Mucosa of descending colon (tissue), 3 donors: ENCODE data around the gene PPP4R3A. TPM values are rescaled to one million over a fixed set of nuclear protein-coding genes. Genes with fewer than 3 reads are reported as not detected.

ENCODE experiments used
- ATAC-seq: fragments of 200-7000 bp; cut with Tn5 transposase; one replicate; pipeline ENCODE4 v1.9.1; 2020; ENCODE audit warnings: mild to moderate bottlenecking, moderate library complexity
- DNase-seq, 3 donors: peaks; one replicate each; pipeline ENCODE4 v3.0.0-alpha.2; 2020
- H3K36me3 ChIP-seq: fragments of 200-600 bp; one replicate; pipeline ENCODE4 v1.8.0; 2021; ENCODE audit warnings: low read depth, mild to moderate bottlenecking
- H3K4me1 ChIP-seq: fragments of 200-600 bp; one replicate; pipeline ENCODE4 v1.8.0; 2021; ENCODE audit warnings: low read depth, mild to moderate bottlenecking
- H3K4me3 ChIP-seq: fragments of 200-600 bp; one replicate; pipeline ENCODE4 v1.8.0; 2021; ENCODE audit warnings: mild to moderate bottlenecking
- H3K9me3 ChIP-seq: fragments of 200-600 bp; one replicate; pipeline ENCODE4 v1.8.0; 2021; ENCODE audit warnings: mild to moderate bottlenecking
- CTCF ChIP-seq: fragments of 200-600 bp; IDR thresholded peaks from one replicate; pipeline ENCODE4 v1.8.0; 2022; ENCODE audit warnings: antibody characterized with exemption, mild to moderate bottlenecking
- intact Hi-C, 2 donors: fragments of 100-400 bp; cut with DNase I in 1 of 2; cut with micrococcal nuclease in 1 of 2; formaldehyde crosslinking; loops; one replicate each; pipeline versions ENCODE4 v1.11.0 to v1.11.1; 2022; cut with DNase I, micrococcal nuclease
- total RNA-seq, 3 donors: library from RNA; stranded (reverse); fragmentation: NEBNext Ultra II Directional in 2 of 3; extraction: Animal tissue kit (Norgen Biotek cat#: 25700) in 2 of 3; gene quantifications; one replicate each; pipeline versions ENCODE4 v1.2.1 to v1.2.4, GENCODE V29; 2021 to 2023
- donor health status: DM: no; HTN: no; CAD: no; lungs with moderate emphysema.
- donor health status: DM: no; HTN: no; CAD: no.
- donor health status: DM: no; HTN: yes; CAD: no.

PPP4R3A gene
- total RNA-seq, 3 donors from 2014 or later = 85.6 to 116 (median 115) TPM

DNA sequence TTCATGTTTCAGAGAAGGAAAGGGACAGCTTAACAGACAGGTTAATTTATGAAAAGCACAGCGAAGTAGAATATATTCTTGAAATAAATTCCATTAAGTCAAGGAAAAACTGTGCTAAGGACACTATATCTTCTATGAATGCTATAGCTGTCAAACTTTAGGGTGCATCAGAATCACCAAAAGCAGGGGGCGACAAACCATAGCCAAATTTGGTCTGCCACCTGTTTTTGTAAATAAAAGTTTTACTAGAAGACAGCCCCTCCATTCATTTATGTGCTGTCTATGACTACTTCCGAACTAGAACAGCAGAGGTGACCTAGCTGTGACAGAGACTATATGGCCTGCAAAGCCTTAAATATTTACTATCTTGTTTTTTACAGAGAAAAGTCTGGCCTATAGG is 25.9 kb downstream of the PPP4R3A start:
- TF ChIP-seq CTCF = no peak

DNA sequence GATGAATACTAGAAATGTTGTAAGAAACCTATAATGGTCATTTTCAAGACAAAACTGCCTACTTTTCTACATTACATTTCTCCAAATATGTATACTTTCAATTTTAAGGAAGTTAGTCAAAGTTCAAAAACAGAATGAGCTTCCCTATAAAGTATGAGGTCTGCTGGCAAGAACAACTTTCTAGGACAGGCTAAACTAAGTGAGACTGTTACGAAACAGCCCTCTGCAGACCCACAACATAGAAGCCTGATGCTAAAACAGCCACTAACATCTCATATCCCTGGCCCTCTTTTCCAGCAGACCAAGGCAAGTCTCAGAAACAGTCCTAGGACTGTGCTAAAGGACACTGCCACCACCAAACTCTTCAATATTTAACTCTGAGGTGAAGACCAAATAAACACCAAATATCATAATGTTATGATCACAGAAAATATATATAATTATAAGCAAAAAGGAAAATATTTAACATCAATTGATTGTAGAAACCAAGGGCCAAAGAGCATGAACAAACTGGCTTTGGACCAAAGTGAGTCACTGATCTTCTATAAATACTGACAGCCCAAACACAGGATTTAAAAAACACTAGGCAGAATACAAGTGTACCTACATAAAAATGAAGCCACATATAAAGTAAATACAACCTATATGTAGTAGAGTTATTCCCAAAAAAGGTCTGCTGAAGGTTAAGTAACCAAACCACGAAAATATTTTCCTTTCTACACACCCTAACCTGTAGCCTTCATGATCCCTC is 27.7 kb downstream of the PPP4R3A start:
- Histone ChIP-seq H3K36me3 (peaks cover 14% of the 10 kb centered on the region), H3K4me1 (no peaks in the 10 kb centered on the region), H3K9me3 (no peaks in the 10 kb centered on the region), H3K4me3 (no peak overlapping the region)
- TF ChIP-seq CTCF = no peak
- DNase-seq (no peak), ATAC-seq (no peak)
- intact Hi-C loops = no loop called here

More for the DNA sequence above, 25.9 kb downstream of the PPP4R3A start:
- intact Hi-C loops = no loop called here
- Histone ChIP-seq H3K36me3 (peaks cover 14% of the 10 kb centered on the region), H3K9me3 (no peaks in the 10 kb centered on the region), H3K4me3 (no peak overlapping the region), H3K4me1 (no peaks in the 10 kb centered on the region)
- DNase-seq (no peak), ATAC-seq (no peak)

DNA sequence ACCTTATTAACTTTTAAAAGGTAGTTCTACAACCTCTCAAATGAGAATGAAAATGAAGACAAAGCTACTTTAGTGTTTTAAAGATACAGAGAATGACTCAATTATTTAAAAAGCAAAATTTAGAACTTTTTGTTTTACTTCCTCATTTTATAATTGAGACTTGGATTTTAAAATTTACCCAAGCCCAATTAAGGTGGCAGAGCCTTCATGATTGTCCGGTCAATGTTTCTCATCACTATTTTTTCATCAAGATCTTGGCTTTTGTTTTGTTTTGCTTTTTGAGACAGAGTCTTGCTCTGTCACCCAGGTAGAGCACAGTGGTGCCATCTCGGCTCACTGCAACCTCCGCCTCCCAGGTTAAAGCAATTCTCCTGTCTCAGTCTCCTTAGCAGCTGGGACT is 32.7 kb downstream of the PPP4R3A start:
- H3K9me3 ChIP-seq = no peaks in the 10 kb centered on the region
- no peak for ATAC-seq
- no peak overlapping the region for H3K4me3 ChIP-seq
- no peak for TF ChIP-seq CTCF
- intact Hi-C loops = no loop called here
- DNase-seq = no peak
- no peaks in the 10 kb centered on the region for H3K4me1 ChIP-seq
- H3K36me3 ChIP-seq = peaks cover 14% of the 10 kb centered on the region

DNA sequence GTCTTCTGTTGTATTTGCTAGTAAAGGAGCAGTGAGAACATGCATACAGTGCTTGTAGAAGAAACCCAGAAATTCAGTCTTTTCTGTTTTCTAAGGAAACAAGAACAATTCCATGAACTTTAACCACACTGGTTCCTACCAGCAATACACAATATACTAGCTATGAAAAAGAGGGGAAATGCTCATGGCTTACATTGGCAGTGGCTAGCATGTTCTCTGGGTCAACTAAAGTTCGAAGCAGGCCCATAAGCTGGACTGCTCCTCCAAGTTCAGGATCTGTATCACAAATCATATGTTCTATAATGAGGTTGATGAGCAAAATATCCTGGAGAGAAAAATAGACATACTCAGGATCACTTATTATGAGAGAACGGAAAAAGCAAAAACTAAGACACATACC is 37.1 kb downstream of the PPP4R3A start:
- no peaks in the 10 kb centered on the region for H3K9me3 ChIP-seq
- no peaks in the 10 kb centered on the region for H3K4me1 ChIP-seq
- DNase-seq (no peak), ATAC-seq (no peak)
- intact Hi-C loops = no loop called here
- TF ChIP-seq CTCF = no peak
- peaks cover 9% of the 10 kb centered on the region for H3K36me3 ChIP-seq
- H3K4me3 ChIP-seq = no peak overlapping the region

DNA sequence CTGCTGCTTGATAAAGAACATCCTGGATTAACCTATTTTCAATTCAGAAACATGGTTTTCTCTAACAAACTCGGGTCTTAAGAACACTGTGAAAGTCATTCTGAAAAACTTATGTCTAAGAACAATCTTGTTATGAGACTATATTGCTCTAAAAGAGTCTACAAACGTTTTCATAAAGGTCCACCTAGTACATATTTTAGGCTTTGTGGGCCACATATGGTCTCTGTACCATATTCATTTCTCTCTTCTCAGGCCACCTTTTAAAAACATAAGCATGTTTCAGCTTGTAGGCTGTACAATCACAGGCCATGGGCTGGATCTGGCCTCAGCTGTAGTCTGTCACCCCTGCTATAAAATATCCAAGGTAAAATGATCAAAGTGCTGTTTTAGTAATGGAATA is 39.9 kb downstream of the PPP4R3A start:
- Histone ChIP-seq H3K9me3 (no peaks in the 10 kb centered on the region), H3K4me1 (no peaks in the 10 kb centered on the region), H3K4me3 (no peak overlapping the region), H3K36me3 (peaks cover 10% of the 10 kb centered on the region)
- no peak for TF ChIP-seq CTCF
- ATAC-seq (no peak), DNase-seq (no peak)
- intact Hi-C loops = no loop called here
